IMR-90 (cell line): ENCODE results near the gene AMFR. TPM values are rescaled to one million over a fixed set of nuclear protein-coding genes. Genes with fewer than 3 reads are reported as not detected.

Experiments
- ATAC-seq: fragments of 200-7000 bp; cut with Tn5 transposase; 2 replicates; pipeline ENCODE4 v1.9.1; 2020; ENCODE audit warnings: low read depth, mild to moderate bottlenecking, moderate library complexity
- BruUV-seq: library from RNA; stranded (reverse); fragments of 400-500 nt; replicated peaks from 2 replicates; lab custom pipeline; 2021; lab: Mats Ljungman, UMichigan
- CTCF ChIA-PET: fragments of 300-600 bp; formaldehyde crosslinking; extraction: SDS; loops from one replicate; lab custom pipeline; 2021; ENCODE audit warnings: antibody characterized with exemption; lab: Yijun Ruan, JAX
- POLR2A ChIA-PET: fragments of 300-600 bp; sonication (Branson Sonifier 250); formaldehyde crosslinking; loops from one replicate; lab custom pipeline; 2022; ENCODE audit warnings: antibody characterized with exemption; ENCODE audit not compliant: unreplicated experiment; lab: Charles Lee
- DNase-seq: peaks from one replicate; pipeline ENCODE4 v3.0.0; 2013
- H2AFZ ChIP-seq: replicated peaks from 2 replicates; pipeline ENCODE3; 2013; ENCODE audit warnings: low read length, mild to moderate bottlenecking; ENCODE audit not compliant: poor library complexity
- H2AK5ac ChIP-seq: 2 replicates; pipeline ENCODE4 v1.6.1; 2013; ENCODE audit warnings: low read depth, low read length, inconsistent platforms
- H2AK9ac ChIP-seq: replicated peaks from 2 replicates; pipeline ENCODE3; 2013; ENCODE audit warnings: mild to moderate bottlenecking, low read depth, low read length, moderate library complexity; ENCODE audit not compliant: poor library complexity
- H2BK120ac ChIP-seq: 2 replicates; pipeline ENCODE4 v1.6.1; 2013; ENCODE audit warnings: low read depth, low read length, inconsistent platforms
- H2BK15ac ChIP-seq: 3 replicates; pipeline ENCODE4 v1.6.1; 2013; ENCODE audit warnings: low read depth, low read length, inconsistent platforms
- H2BK20ac ChIP-seq: 2 replicates; pipeline ENCODE4 v1.6.1; 2013; ENCODE audit warnings: low read depth, mild to moderate bottlenecking, inconsistent platforms, low read length, moderate library complexity
- H2BK5ac ChIP-seq: 2 replicates; pipeline ENCODE4 v1.6.1; 2013; ENCODE audit warnings: mild to moderate bottlenecking, low read depth, low read length, inconsistent platforms; ENCODE audit not compliant: poor library complexity, severe bottlenecking
- H3K14ac ChIP-seq: replicated peaks from 2 replicates; pipeline ENCODE4 v1.6.1; 2013; ENCODE audit warnings: low read depth, low read length, inconsistent platforms
- H3K18ac ChIP-seq: 2 replicates; pipeline ENCODE4 v1.6.1; 2013; ENCODE audit warnings: low read depth, low read length, control low read depth
- H3K23ac ChIP-seq: 2 replicates; pipeline ENCODE4 v1.6.1; 2013; ENCODE audit warnings: low read depth, low read length, inconsistent platforms
- H3K27ac ChIP-seq: 2 replicates; pipeline ENCODE4 v1.5.1; 2013; ENCODE audit warnings: mild to moderate bottlenecking, control low read depth, low read length; ENCODE audit not compliant: insufficient read depth
- H3K27me3 ChIP-seq: 2 replicates; pipeline ENCODE4 v1.6.1; 2013; ENCODE audit warnings: low read length; ENCODE audit not compliant: control insufficient read depth, insufficient read depth
- H3K36me3 ChIP-seq: 2 replicates; pipeline ENCODE4 v1.6.1; 2013; ENCODE audit warnings: low read length, mixed read lengths; ENCODE audit not compliant: control insufficient read depth, insufficient read depth
- H3K4ac ChIP-seq: 2 replicates; pipeline ENCODE4 v1.6.1; 2013; ENCODE audit warnings: low read depth, low read length, inconsistent platforms
- H3K4me1 ChIP-seq: 2 replicates; pipeline ENCODE4 v1.6.1; 2013; ENCODE audit warnings: low read length, mixed read lengths; ENCODE audit not compliant: control insufficient read depth, insufficient read depth
- H3K4me2 ChIP-seq: 2 replicates; pipeline ENCODE4 v1.6.1; 2013; ENCODE audit warnings: low read depth, mild to moderate bottlenecking, control low read depth, low read length, moderate library complexity
- H3K4me3 ChIP-seq: 2 replicates; pipeline ENCODE4 v1.5.1; 2013; ENCODE audit warnings: low read depth, mild to moderate bottlenecking, control low read depth, low read length, moderate library complexity; ENCODE audit not compliant: insufficient read depth
- H3K56ac ChIP-seq: 2 replicates; pipeline ENCODE4 v1.6.1; 2013; ENCODE audit warnings: low read length, inconsistent platforms; ENCODE audit not compliant: insufficient read depth; ENCODE audit errors: extremely low read depth
- H3K79me1 ChIP-seq, 2 experiments: 2 replicates each; pipeline ENCODE4 v1.6.1; 2013; ENCODE audit warnings: low read length in 2 of 2, inconsistent platforms in 1 of 2, low read depth in 1 of 2
- H3K9ac ChIP-seq: 2 replicates; pipeline ENCODE4 v1.6.1; 2013; ENCODE audit warnings: low read depth, low read length, control low read depth
- H3K9me1 ChIP-seq: 2 replicates; pipeline ENCODE4 v1.6.1; 2013; ENCODE audit warnings: low read length, inconsistent platforms; ENCODE audit not compliant: insufficient read depth
- H3K9me3 ChIP-seq: 2 replicates; pipeline ENCODE4 v1.6.1; 2013; ENCODE audit warnings: low read length; ENCODE audit not compliant: control insufficient read depth, insufficient read depth
- H4K20me1 ChIP-seq: 2 replicates; pipeline ENCODE4 v1.6.1; 2013; ENCODE audit warnings: low read length, inconsistent platforms; ENCODE audit not compliant: insufficient read depth
- H4K5ac ChIP-seq: 2 replicates; pipeline ENCODE4 v1.6.1; 2013; ENCODE audit warnings: mild to moderate bottlenecking, low read depth, low read length, control low read depth
- H4K8ac ChIP-seq, 2 experiments: 2 replicates each; pipeline ENCODE4 v1.6.1; 2013; ENCODE audit warnings: low read depth in 2 of 2, low read length in 2 of 2, control low read depth in 1 of 2, inconsistent platforms in 1 of 2
- H4K91ac ChIP-seq: 2 replicates; pipeline ENCODE4 v1.6.1; 2013; ENCODE audit warnings: low read depth, low read length, inconsistent platforms; ENCODE audit not compliant: insufficient read depth
- BHLHE40 ChIP-seq: fragments of 150-350 bp; IDR thresholded peaks from 2 replicates; pipeline ENCODE4 v1.6.1; 2016; ENCODE audit warnings: mild to moderate bottlenecking, low read depth, low read length
- CEBPB ChIP-seq: IDR thresholded peaks from 2 replicates; pipeline ENCODE4 v1.6.1; 2012; ENCODE audit warnings: low read depth, low read length, improper control_type of control experiment
- CHD1 ChIP-seq: IDR thresholded peaks from 2 replicates; pipeline ENCODE4 v1.6.1; 2012; ENCODE audit warnings: low read depth, low read length, improper control_type of control experiment
- CTCF ChIP-seq: conservative IDR thresholded peaks from 2 replicates; pipeline ENCODE4 v1.5.1; 2012; ENCODE audit warnings: mild to moderate bottlenecking, low read depth, low read length, improper control_type of control experiment
- FOS ChIP-seq: fragments of 150-350 bp; IDR thresholded peaks from 2 replicates; pipeline ENCODE4 v1.6.1; 2016; ENCODE audit warnings: low read depth, low read length
- MAFK ChIP-seq: IDR thresholded peaks from 2 replicates; pipeline ENCODE4 v1.6.1; 2012; ENCODE audit warnings: low read depth, low read length, improper control_type of control experiment
- MAZ ChIP-seq: IDR thresholded peaks from 2 replicates; pipeline ENCODE4 v1.6.1; 2012; ENCODE audit warnings: low read depth, mild to moderate bottlenecking, low read length, improper control_type of control experiment, moderate library complexity, borderline replicate concordance
- MXI1 ChIP-seq: IDR thresholded peaks from 2 replicates; pipeline ENCODE4 v1.6.1; 2012; ENCODE audit warnings: low read depth, mild to moderate bottlenecking, low read length, moderate library complexity, borderline replicate concordance
- NFE2L2 ChIP-seq: fragments of 150-350 bp; IDR thresholded peaks from 2 replicates; pipeline ENCODE4 v1.6.1; 2016; ENCODE audit warnings: low read depth, mild to moderate bottlenecking, low read length
- POLR2A ChIP-seq: IDR thresholded peaks from 2 replicates; pipeline ENCODE4 v1.6.1; 2012; ENCODE audit warnings: mild to moderate bottlenecking, low read depth, low read length
- RAD21 ChIP-seq: IDR thresholded peaks from 2 replicates; pipeline ENCODE4 v1.6.1; 2012; ENCODE audit warnings: low read length, improper control_type of control experiment
- RCOR1 ChIP-seq: IDR thresholded peaks from 2 replicates; pipeline ENCODE4 v1.6.1; 2012; ENCODE audit warnings: mild to moderate bottlenecking, low read length, improper control_type of control experiment; ENCODE audit not compliant: insufficient replicate concordance
- RFX5 ChIP-seq: IDR thresholded peaks from 2 replicates; pipeline ENCODE4 v1.8.0; 2012; ENCODE audit warnings: low read depth, mild to moderate bottlenecking, low read length, moderate library complexity
- SMC3 ChIP-seq: fragments of 150-350 bp; IDR thresholded peaks from 2 replicates; pipeline ENCODE4 v1.6.1; 2016; ENCODE audit warnings: low read depth, mild to moderate bottlenecking, antibody characterized with exemption, low read length, moderate library complexity
- USF2 ChIP-seq: fragments of 150-350 bp; IDR thresholded peaks from 2 replicates; pipeline ENCODE4 v1.6.1; 2017; ENCODE audit warnings: mild to moderate bottlenecking, antibody characterized with exemption, low read length, low read depth
- WGBS, 2 experiments: methylation state at CpG; one replicate each; pipeline versions ENCODE4 v1.1.5 to v1.1.7; 2013; ENCODE audit warnings: missing lambda C conversion rate in 2 of 2; ENCODE audit not compliant: insufficient read length in 1 of 2; ENCODE audit errors: extremely low coverage in 2 of 2; 5-methylcytosine and 5-hydroxymethylcytosine counted together
- dilution Hi-C: fragments of 300-500 bp; cut with HindIII; formaldehyde crosslinking; loops from one replicate; pipeline ENCODE4 v1.14.3; 2018; ENCODE audit warnings: low sequenced_read_pairs; ENCODE audit not compliant: unreplicated experiment
- in situ Hi-C: fragments of 300-500 bp; cut with MboI; formaldehyde crosslinking; loops from 3 replicates; pipeline ENCODE4 v1.14.3; 2019; ENCODE audit warnings: low sequenced_read_pairs, inconsistent platforms, mixed read lengths
- intact Hi-C: fragments of 100-400 bp; cut with micrococcal nuclease; formaldehyde crosslinking; loops from 2 replicates; pipeline ENCODE4 v1.10.0; 2022
- polyA plus RNA-seq, 3 experiments: library from polyadenylated mRNA; depleted of rRNA; stranded (reverse); fragments of >200 nt; gene quantifications; 2 replicates each; pipeline ENCODE4 v1.2.3, GENCODE V29; 2012; ENCODE audit warnings: low replicate concordance in 1 of 3
- total RNA-seq: library from RNA; depleted of rRNA; stranded (reverse); fragments of >200 nt; gene quantifications from 2 replicates; pipeline ENCODE4 v1.2.3, GENCODE V29; 2012
- TF ChIP-seq, protein P1 (sequence below): fragments of 150-350 bp; IDR thresholded peaks from 2 replicates; pipeline ENCODE4 v1.6.1; 2016; ENCODE audit warnings: low read depth, mild to moderate bottlenecking, low read length, moderate library complexity, borderline replicate concordance

Gene AMFR
- total and polyA plus RNA-seq, 2 of the 4 experiments (the other 2 are of a cell fraction), result 60.7 to 216 TPM

DNA sequence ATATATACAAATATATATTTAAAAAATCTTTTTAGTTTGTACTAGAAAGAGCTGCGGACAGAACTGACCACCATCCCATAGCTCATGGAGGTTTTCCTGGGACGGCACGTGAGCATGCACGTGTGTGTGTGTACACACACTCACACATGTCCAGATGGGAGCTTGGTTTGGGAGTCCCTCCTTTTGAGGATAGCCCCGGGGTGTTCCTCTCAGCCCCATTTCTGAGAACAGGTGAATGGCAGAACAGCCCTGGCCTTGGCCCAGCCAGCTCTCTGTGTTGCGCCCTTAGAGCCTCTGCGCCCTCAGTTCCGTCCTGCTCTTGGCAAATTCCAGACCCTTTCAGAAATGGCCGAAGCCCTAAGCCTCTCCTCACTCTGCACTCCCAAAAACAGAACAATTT, 70.1 kb downstream of the AMFR start:
- H4K8ac ChIP-seq, result no peak overlapping the region
- peaks cover 0 to 8% of the 10 kb centered on the region in 2 experiments; a peak in 1 of 4 replicates for H3K79me1 ChIP-seq
- H4K20me1 ChIP-seq, result no peaks in the 10 kb centered on the region
- ChIA-PET POLR2A (interaction anchor here (0.6 kb wide), 1 partner anchor 23 kb away, joined by 3 read pairs; no protein-coding TSS in a partner anchor), CTCF (no interaction called here)
- no CpG with 5 or more reads among the region's 9 CpGs for WGBS, 2 experiments
- in situ Hi-C loops (loop anchor here (25.0 kb wide), 1 partner anchor 868 kb away; the partner anchor contains the start of gene MMP2), intact Hi-C loops (loop anchor here (10.0 kb wide), 1 partner anchor 250 kb away; the partner anchor contains the start of gene MT2A), dilution Hi-C loops (no loop called here)
- H2BK120ac ChIP-seq, result no peak overlapping the region
- DNase-seq (no peak), ATAC-seq (no peak)
- no peak overlapping the region for H3K4me3 ChIP-seq
- no peak overlapping the region for H3K4me2 ChIP-seq
- H3K4me1 ChIP-seq, result peaks cover 12% of the 10 kb centered on the region
- no peak overlapping the region for H2BK15ac ChIP-seq
- no peak overlapping the region for H2BK20ac ChIP-seq
- no TSS peak for BruUV-seq
- H2AK5ac ChIP-seq, result no peak overlapping the region
- H3K18ac ChIP-seq, result no peak overlapping the region
- no peak overlapping the region for H3K14ac ChIP-seq
- no peak overlapping the region for H2AK9ac ChIP-seq
- H3K9ac ChIP-seq, result no peak overlapping the region
- H3K27me3 ChIP-seq, result peaks cover 5% of the 10 kb centered on the region; the same call in 1 of the 2 replicates
- no peak overlapping the region for H3K56ac ChIP-seq
- no peak for TF ChIP-seq NFE2L2
- no peak for TF ChIP-seq SMC3
- TF ChIP-seq CEBPB, result no peak
- TF ChIP-seq CHD1, result no peak
- TF ChIP-seq MAFK, result no peak
- no peak for TF ChIP-seq BHLHE40
- TF ChIP-seq MXI1, result no peak
- no peak for TF ChIP-seq CTCF
- no peak for TF ChIP-seq RCOR1
- no peak for TF ChIP-seq RAD21
- TF ChIP-seq, protein P1, sequence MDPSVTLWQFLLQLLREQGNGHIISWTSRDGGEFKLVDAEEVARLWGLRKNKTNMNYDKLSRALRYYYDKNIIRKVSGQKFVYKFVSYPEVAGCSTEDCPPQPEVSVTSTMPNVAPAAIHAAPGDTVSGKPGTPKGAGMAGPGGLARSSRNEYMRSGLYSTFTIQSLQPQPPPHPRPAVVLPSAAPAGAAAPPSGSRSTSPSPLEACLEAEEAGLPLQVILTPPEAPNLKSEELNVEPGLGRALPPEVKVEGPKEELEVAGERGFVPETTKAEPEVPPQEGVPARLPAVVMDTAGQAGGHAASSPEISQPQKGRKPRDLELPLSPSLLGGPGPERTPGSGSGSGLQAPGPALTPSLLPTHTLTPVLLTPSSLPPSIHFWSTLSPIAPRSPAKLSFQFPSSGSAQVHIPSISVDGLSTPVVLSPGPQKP, result no peak
- no peak for TF ChIP-seq RFX5
- TF ChIP-seq USF2, result no peak
- TF ChIP-seq FOS, result no peak
- no peak for TF ChIP-seq POLR2A
- no peak for TF ChIP-seq MAZ
- H4K5ac ChIP-seq, result no peak overlapping the region
- no peak overlapping the region for H2BK5ac ChIP-seq
- H3K23ac ChIP-seq, result no peak overlapping the region
- peaks cover 8% of the 10 kb centered on the region for H3K9me1 ChIP-seq
- peaks cover 2% of the 10 kb centered on the region; the same call in 1 of the 2 replicates for H3K36me3 ChIP-seq
- H4K91ac ChIP-seq, result no peak overlapping the region
- no peaks in the 10 kb centered on the region for H3K9me3 ChIP-seq
- H3K4ac ChIP-seq, result no peak overlapping the region
- H2AFZ ChIP-seq, result no peak overlapping the region
- no peak overlapping the region for H3K27ac ChIP-seq
